MM.1S (cell line): ENCODE measurements around the gene R3HDM2.

Experiments used
- EZH2phosphoT487 ChIP-seq: fragments of 300-600 bp; sonication (generic); IDR thresholded peaks from 2 replicates; pipeline ENCODE4 v1.6.1; 2018; ENCODE audit warnings: antibody characterized with exemption, low read length
- TF ChIP-seq, protein P1 (sequence below): fragments of 300-600 bp; sonication (generic); IDR thresholded peaks from 2 replicates; pipeline ENCODE4 v1.5.1; 2016; ENCODE audit warnings: antibody characterized with exemption, low read length, mixed read lengths

DNA sequence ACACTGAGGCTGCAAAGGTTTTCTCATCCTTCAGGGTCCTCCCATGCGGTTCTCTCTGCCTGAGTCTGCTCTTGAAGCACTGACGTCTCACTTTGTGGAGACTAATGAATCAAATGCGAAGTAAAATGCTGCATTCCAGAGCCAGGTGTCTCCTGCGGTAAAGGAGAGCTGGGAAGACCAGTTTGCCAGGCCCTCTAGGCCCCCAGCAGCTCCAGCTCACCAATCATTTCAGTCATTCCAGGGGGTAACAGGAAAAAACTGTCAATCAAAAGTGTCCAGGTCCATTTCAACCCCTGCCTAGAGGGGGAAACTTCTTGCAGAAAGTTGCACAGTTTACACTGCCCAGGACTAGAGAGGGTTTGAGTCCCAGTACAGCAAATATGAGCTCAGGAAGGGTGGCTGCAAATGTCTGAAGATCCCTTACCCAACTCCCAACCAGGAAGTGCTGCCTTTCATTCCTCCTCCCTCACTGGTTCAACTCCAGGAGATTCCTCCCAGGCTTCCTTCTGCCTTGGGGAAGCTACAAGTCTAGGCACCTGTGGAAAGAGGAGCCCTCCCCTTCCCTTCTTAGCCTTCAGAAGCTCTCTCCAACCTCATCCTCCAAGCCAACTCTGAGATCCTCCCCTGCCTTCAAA lies 217.0 kb downstream of the R3HDM2 start:
- no peak for TF ChIP-seq EZH2phosphoT487
- TF ChIP-seq, protein P1, sequence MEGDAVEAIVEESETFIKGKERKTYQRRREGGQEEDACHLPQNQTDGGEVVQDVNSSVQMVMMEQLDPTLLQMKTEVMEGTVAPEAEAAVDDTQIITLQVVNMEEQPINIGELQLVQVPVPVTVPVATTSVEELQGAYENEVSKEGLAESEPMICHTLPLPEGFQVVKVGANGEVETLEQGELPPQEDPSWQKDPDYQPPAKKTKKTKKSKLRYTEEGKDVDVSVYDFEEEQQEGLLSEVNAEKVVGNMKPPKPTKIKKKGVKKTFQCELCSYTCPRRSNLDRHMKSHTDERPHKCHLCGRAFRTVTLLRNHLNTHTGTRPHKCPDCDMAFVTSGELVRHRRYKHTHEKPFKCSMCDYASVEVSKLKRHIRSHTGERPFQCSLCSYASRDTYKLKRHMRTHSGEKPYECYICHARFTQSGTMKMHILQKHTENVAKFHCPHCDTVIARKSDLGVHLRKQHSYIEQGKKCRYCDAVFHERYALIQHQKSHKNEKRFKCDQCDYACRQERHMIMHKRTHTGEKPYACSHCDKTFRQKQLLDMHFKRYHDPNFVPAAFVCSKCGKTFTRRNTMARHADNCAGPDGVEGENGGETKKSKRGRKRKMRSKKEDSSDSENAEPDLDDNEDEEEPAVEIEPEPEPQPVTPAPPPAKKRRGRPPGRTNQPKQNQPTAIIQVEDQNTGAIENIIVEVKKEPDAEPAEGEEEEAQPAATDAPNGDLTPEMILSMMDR, result no peak
